GM18868 (cell line): ENCODE data around the gene IPO11.

Experiments
- ATAC-seq: cut with Tn5 transposase; IDR thresholded peaks from one replicate; pipeline ENCODE4 v1.9.1; 2021; ENCODE audit warnings: mild to moderate bottlenecking, moderate library complexity; ENCODE audit not compliant: unreplicated experiment

Gene IPO11

GRCh38 chr5:62412549-62413329 lies at the start of gene IPO11:
IPO11 (plus strand) TSS chr5:62412763; CDS start chr5:62437280, 24,517 bp downstream.
- ATAC-seq: peak; percentile 95

- ATAC-seq: no peak
Measured at GRCh38 chr5:62369039-62369438, 43.5 kb upstream of the IPO11 start.

GRCh38 chr5:62371409-62371808 lies 41.2 kb upstream of the IPO11 start:
- ATAC-seq: no peak

GRCh38 chr5:62372600-62372999 lies 40.0 kb upstream of the IPO11 start:
- ATAC-seq: no peak

GRCh38 chr5:62373382-62373781 lies 39.2 kb upstream of the IPO11 start:
- no peak for ATAC-seq

- no peak for ATAC-seq
Measured at GRCh38 chr5:62374090-62374489, 38.5 kb upstream of the IPO11 start.

GRCh38 chr5:62375627-62376026 lies 36.9 kb upstream of the IPO11 start:
- no peak for ATAC-seq

- ATAC-seq: no peak
Measured at GRCh38 chr5:62376064-62376463, 36.5 kb upstream of the IPO11 start.

- ATAC-seq: no peak
Measured at GRCh38 chr5:62385131-62385530, 27.4 kb upstream of the IPO11 start.

GRCh38 chr5:62385816-62386400 lies 26.7 kb upstream of the IPO11 start:
- ATAC-seq: no peak

- ATAC-seq: no peak
Measured at GRCh38 chr5:62386824-62387223, 25.7 kb upstream of the IPO11 start.

- no peak for ATAC-seq
Measured at GRCh38 chr5:62395210-62395950, 17.2 kb upstream of the IPO11 start.

- peak; percentile 97 for ATAC-seq
Measured at GRCh38 chr5:62403411-62404250, 8.9 kb upstream of the IPO11 start, which contains the start of gene DIMT1. DIMT1 (minus strand) TSS chr5:62403905; CDS start chr5:62403772, 133 bp downstream.

- no peak for ATAC-seq
Measured at GRCh38 chr5:62413711-62414110, 1.1 kb downstream of the IPO11 start.

- no peak for ATAC-seq
Measured at GRCh38 chr5:62418462-62419076, 6.0 kb downstream of the IPO11 start.

GRCh38 chr5:62419609-62420008 lies 7.0 kb downstream of the IPO11 start:
- ATAC-seq: no peak

GRCh38 chr5:62421414-62421813 lies 8.9 kb downstream of the IPO11 start:
- no peak for ATAC-seq

- ATAC-seq: no peak
Measured at GRCh38 chr5:62424763-62425162, 12.2 kb downstream of the IPO11 start.

GRCh38 chr5:62431735-62432620 lies 19.4 kb downstream of the IPO11 start:
- no peak for ATAC-seq
